Natural killer cell (primary cell): ENCODE measurements around the gene POU2F1. TPM values are rescaled to one million over a fixed set of nuclear protein-coding genes. Genes with fewer than 3 reads are reported as not detected.

Experiments
- ATAC-seq, 3 donors: fragments of 150-1000 bp in 2 of 3; fragments of 200-7000 bp in 1 of 3; cut with Tn5 transposase; 1 replicate in 1 of 3; 2 replicates in 2 of 3; pipeline ENCODE4 v1.10.0; 2021; ENCODE audit warnings: mild to moderate bottlenecking in 2 of 3, moderate library complexity in 2 of 3
- DNase-seq, 2 donors: peaks; one replicate each; pipeline versions ENCODE4 v3.0.0 to v3.0.0-alpha.2; 2013 to 2021; ENCODE audit warnings: mixed read lengths in 1 of 2
- H3K27ac ChIP-seq: one replicate; pipeline ENCODE4 v1.5.1; 2013; ENCODE audit warnings: mild to moderate bottlenecking, low read length
- H3K27me3 ChIP-seq: one replicate; pipeline ENCODE4 v1.6.1; 2013; ENCODE audit warnings: low read length; ENCODE audit not compliant: control insufficient read depth, insufficient read depth
- H3K36me3 ChIP-seq: one replicate; pipeline ENCODE4 v1.6.1; 2013; ENCODE audit warnings: low read length; ENCODE audit not compliant: control insufficient read depth, insufficient read depth
- H3K4me1 ChIP-seq: one replicate; pipeline ENCODE4 v1.6.1; 2013; ENCODE audit warnings: low read length; ENCODE audit not compliant: control insufficient read depth, insufficient read depth
- H3K4me3 ChIP-seq: one replicate; pipeline ENCODE4 v1.5.1; 2013; ENCODE audit warnings: low read length
- H3K9me3 ChIP-seq: one replicate; pipeline ENCODE4 v1.6.1; 2013; ENCODE audit warnings: low read length; ENCODE audit not compliant: control insufficient read depth, insufficient read depth
- H3K27ac Mint-ChIP-seq, 2 donors: one replicate each; pipeline ENCODE4 v1.8.0; 2022; ENCODE audit warnings: mild to moderate bottlenecking in 2 of 2, mixed read lengths in 2 of 2, moderate library complexity in 1 of 2
- H3K27me3 Mint-ChIP-seq, 2 donors: one replicate each; pipeline ENCODE4 v1.8.0; 2022; ENCODE audit warnings: low read depth in 2 of 2, mixed read lengths in 2 of 2
- H3K36me3 Mint-ChIP-seq: one replicate; pipeline ENCODE4 v1.8.0; 2022; ENCODE audit warnings: mixed read lengths
- H3K4me1 Mint-ChIP-seq, 2 donors: one replicate each; pipeline ENCODE4 v1.8.0; 2022; ENCODE audit warnings: mixed read lengths in 2 of 2
- H3K4me3 Mint-ChIP-seq: one replicate; pipeline ENCODE4 v1.8.0; 2022; ENCODE audit warnings: mild to moderate bottlenecking, moderate library complexity, mixed read lengths
- H3K9me3 Mint-ChIP-seq, 2 donors: one replicate each; pipeline ENCODE4 v1.8.0; 2022; ENCODE audit warnings: mixed read lengths in 2 of 2
- CTCF ChIP-seq: fragments of 200-600 bp; IDR thresholded peaks from one replicate; pipeline ENCODE4 v1.8.0; 2022; ENCODE audit warnings: antibody characterized with exemption
- WGBS: methylation state at CpG from one replicate; pipeline ENCODE4 v1.1.7; 2013; ENCODE audit warnings: missing lambda C conversion rate; ENCODE audit not compliant: insufficient coverage; 5-methylcytosine and 5-hydroxymethylcytosine counted together
- intact Hi-C: fragments of 100-400 bp; cut with micrococcal nuclease; formaldehyde crosslinking; loops from one replicate; pipeline ENCODE4 v1.14.2; 2022
- total RNA-seq, 4 donors: library from RNA; stranded (reverse); fragments of 120-200 nt in 1 of 4; gene quantifications; one replicate each; pipeline versions ENCODE4 v1.2.3 to v1.2.4, GENCODE V29; 2013 to 2022

Gene POU2F1
- total RNA-seq, 3 donors from 2014 or later (not counting 1 experiment from before 2014, with no cell fraction given), result 39.8 to 44.6 (median 40.9) TPM

GRCh38 chr1:167229719-167230385 lies 9.2 kb downstream of the POU2F1 start:
- no peaks in the 10 kb centered on the region for H3K36me3 ChIP-seq
- no peaks in the 10 kb centered on the region for H3K4me1 ChIP-seq
- DNase-seq (no peak), ATAC-seq (peak in 1 of 3 donors; percentile 57)
- peaks cover 19 to 27% of the 10 kb centered on the region in 2 donors for H3K4me1 Mint-ChIP-seq
- H3K9me3 ChIP-seq, result no peaks in the 10 kb centered on the region
- H3K27ac ChIP-seq, result no peak overlapping the region
- no peaks in the 10 kb centered on the region for H3K9me3 Mint-ChIP-seq
- TF ChIP-seq CTCF, result no peak
- H3K27ac Mint-ChIP-seq, result no peak overlapping the region
- no peaks in the 10 kb centered on the region for H3K27me3 ChIP-seq
- no peak overlapping the region for H3K4me3 ChIP-seq
- no peak overlapping the region for H3K4me3 Mint-ChIP-seq
- H3K36me3 Mint-ChIP-seq, result no peaks in the 10 kb centered on the region
- WGBS, result 50% methylated on average over 1 of the region's 2 CpGs
- no peaks in the 10 kb centered on the region for H3K27me3 Mint-ChIP-seq
- intact Hi-C loops, result no loop called here

- no peak overlapping the region for H3K27ac Mint-ChIP-seq
- H3K9me3 Mint-ChIP-seq, result no peaks in the 10 kb centered on the region
- Histone ChIP-seq H3K27ac (no peak overlapping the region), H3K4me3 (no peak overlapping the region), H3K4me1 (no peaks in the 10 kb centered on the region), H3K27me3 (no peaks in the 10 kb centered on the region), H3K9me3 (no peaks in the 10 kb centered on the region), H3K36me3 (no peaks in the 10 kb centered on the region)
- H3K27me3 Mint-ChIP-seq, result no peaks in the 10 kb centered on the region
- H3K36me3 Mint-ChIP-seq, result no peaks in the 10 kb centered on the region
- no peak overlapping the region for H3K4me3 Mint-ChIP-seq
- ATAC-seq, result no peak
- intact Hi-C loops, result no loop called here
- H3K4me1 Mint-ChIP-seq, result peaks cover 20 to 29% of the 10 kb centered on the region in 2 donors
- no peak for DNase-seq
- no peak for TF ChIP-seq CTCF
These were observed 9.8 kb downstream of the POU2F1 start for GRCh38 chr1:167230437-167230836.

- Mint-ChIP-seq H3K36me3 (no peaks in the 10 kb centered on the region), H3K4me1 (peaks cover 22 to 35% of the 10 kb centered on the region in 2 donors), H3K27me3 (no peaks in the 10 kb centered on the region), H3K9me3 (no peaks in the 10 kb centered on the region), H3K27ac (no peak overlapping the region), H3K4me3 (no peak overlapping the region)
- Histone ChIP-seq H3K9me3 (no peaks in the 10 kb centered on the region), H3K36me3 (no peaks in the 10 kb centered on the region), H3K4me1 (no peaks in the 10 kb centered on the region), H3K27me3 (no peaks in the 10 kb centered on the region), H3K27ac (no peak overlapping the region), H3K4me3 (no peak overlapping the region)
- WGBS, result 95% methylated on average over 6 of the region's 6 CpGs
- DNase-seq, result no peak
- intact Hi-C loops, result no loop called here
- no peak for TF ChIP-seq CTCF
- ATAC-seq, result no peak
These were observed 11.3 kb downstream of the POU2F1 start for GRCh38 chr1:167231873-167232450.

- ATAC-seq, result no peak
- H3K27ac ChIP-seq, result no peak overlapping the region
- H3K4me1 Mint-ChIP-seq, result peaks cover 22 to 38% of the 10 kb centered on the region in 2 donors
These were observed 12.1 kb downstream of the POU2F1 start for GRCh38 chr1:167232801-167233200.

More at GRCh38 chr1:167232801-167233200, 12.1 kb downstream of the POU2F1 start:
- Mint-ChIP-seq H3K9me3 (no peaks in the 10 kb centered on the region), H3K27ac (no peak overlapping the region), H3K36me3 (no peaks in the 10 kb centered on the region), H3K27me3 (no peaks in the 10 kb centered on the region), H3K4me3 (no peak overlapping the region)
- intact Hi-C loops, result no loop called here
- DNase-seq, result no peak
- H3K4me3 ChIP-seq, result no peak overlapping the region
- no peaks in the 10 kb centered on the region for H3K9me3 ChIP-seq
- no peaks in the 10 kb centered on the region for H3K27me3 ChIP-seq
- no peaks in the 10 kb centered on the region for H3K4me1 ChIP-seq
- no peaks in the 10 kb centered on the region for H3K36me3 ChIP-seq
- 100% methylated on average over 2 of the region's 2 CpGs for WGBS
- TF ChIP-seq CTCF, result no peak
